ENCODE data around the gene RASGRP1. TPM values are rescaled to one million over a fixed set of nuclear protein-coding genes. Genes with fewer than 3 reads are reported as not detected.

Gene RASGRP1
- total RNA-seq, 2 donors from 2014 or later: 1.6 to 2.6 TPM

DNA sequence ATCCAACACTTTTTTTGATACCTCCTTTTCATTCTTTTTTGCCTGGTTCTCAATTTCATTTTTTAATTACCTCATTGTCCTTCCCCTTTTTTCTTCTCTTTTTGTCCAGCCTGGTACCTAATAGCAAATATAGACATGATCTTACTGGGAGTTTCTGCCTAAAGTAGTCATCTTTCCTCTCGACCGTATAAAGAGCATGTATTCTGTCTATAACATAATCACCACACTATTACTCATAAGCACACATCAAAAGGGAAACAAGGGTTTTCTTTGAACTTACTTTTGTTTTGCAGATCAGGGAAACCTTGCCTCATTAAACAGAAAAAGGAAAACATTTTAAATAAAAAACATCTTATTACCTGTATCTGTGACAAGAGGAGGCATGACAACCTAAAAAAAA, 77.7 kb downstream of the RASGRP1 start:
- peaks cover 9 to 23% of the 10 kb centered on the region in 2 donors for H3K4me1 ChIP-seq (ENCODE audit: control insufficient read depth in 1 of 2, low read depth in 2 of 2)
- no peaks in the 10 kb centered on the region for H3K9me3 ChIP-seq
- no peak overlapping the region for H3K27ac ChIP-seq
- H3K4me3 ChIP-seq: no peak overlapping the region
- ATAC-seq (ENCODE audit: insufficient number of reproducible peaks, low FRiP score, low read depth) (no peak), DNase-seq (ENCODE audit: low spot score) (no peak)
- TF ChIP-seq, protein P1, sequence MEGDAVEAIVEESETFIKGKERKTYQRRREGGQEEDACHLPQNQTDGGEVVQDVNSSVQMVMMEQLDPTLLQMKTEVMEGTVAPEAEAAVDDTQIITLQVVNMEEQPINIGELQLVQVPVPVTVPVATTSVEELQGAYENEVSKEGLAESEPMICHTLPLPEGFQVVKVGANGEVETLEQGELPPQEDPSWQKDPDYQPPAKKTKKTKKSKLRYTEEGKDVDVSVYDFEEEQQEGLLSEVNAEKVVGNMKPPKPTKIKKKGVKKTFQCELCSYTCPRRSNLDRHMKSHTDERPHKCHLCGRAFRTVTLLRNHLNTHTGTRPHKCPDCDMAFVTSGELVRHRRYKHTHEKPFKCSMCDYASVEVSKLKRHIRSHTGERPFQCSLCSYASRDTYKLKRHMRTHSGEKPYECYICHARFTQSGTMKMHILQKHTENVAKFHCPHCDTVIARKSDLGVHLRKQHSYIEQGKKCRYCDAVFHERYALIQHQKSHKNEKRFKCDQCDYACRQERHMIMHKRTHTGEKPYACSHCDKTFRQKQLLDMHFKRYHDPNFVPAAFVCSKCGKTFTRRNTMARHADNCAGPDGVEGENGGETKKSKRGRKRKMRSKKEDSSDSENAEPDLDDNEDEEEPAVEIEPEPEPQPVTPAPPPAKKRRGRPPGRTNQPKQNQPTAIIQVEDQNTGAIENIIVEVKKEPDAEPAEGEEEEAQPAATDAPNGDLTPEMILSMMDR (IDR thresholded peaks at IDR 0.05): no peak
- H3K27me3 ChIP-seq (replicated peaks; ENCODE audit: insufficient read depth): no peaks in the 10 kb centered on the region
- H3K36me3 ChIP-seq: no peaks in the 10 kb centered on the region

DNA sequence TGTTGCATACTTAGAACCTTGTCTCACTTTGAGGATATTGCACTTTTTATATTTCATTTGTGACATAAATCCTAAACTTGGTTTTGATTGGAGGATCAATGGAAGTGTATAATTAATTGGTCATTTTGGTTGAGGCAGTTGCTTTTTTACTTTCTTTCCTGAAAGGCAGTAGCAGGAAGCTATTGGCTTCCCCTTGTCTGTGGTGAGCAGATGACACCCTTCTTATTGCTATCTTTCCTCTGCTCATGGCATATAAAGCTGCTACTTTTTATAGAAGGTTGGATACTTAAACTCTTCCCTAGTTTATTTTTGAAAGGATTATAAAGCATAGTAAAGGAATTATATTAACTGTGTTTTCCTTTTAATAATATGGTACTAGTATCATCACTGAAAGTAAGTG, 82.0 kb downstream of the RASGRP1 start:
- DNase-seq (ENCODE audit: low spot score) (no peak), ATAC-seq (ENCODE audit: insufficient number of reproducible peaks, low FRiP score, low read depth) (no peak)
- TF ChIP-seq, protein P1 (IDR thresholded peaks at IDR 0.05): no peak
- H3K9me3 ChIP-seq: no peaks in the 10 kb centered on the region
- no peaks in the 10 kb centered on the region for H3K36me3 ChIP-seq
- H3K27ac ChIP-seq: no peak overlapping the region
- H3K4me3 ChIP-seq: no peak overlapping the region
- H3K27me3 ChIP-seq (replicated peaks; ENCODE audit: insufficient read depth): no peaks in the 10 kb centered on the region
- H3K4me1 ChIP-seq (ENCODE audit: control insufficient read depth in 1 of 2, low read depth in 2 of 2): peaks cover 0 to 3% of the 10 kb centered on the region in 2 donors

GRCh38 chr15:38481761-38482160, 82.9 kb downstream of the RASGRP1 start:
- no peaks in the 10 kb centered on the region for H3K36me3 ChIP-seq
- no peak overlapping the region for H3K4me3 ChIP-seq
- no peak for DNase-seq (ENCODE audit: low spot score)
- no peak overlapping the region for H3K27ac ChIP-seq
- ATAC-seq (ENCODE audit: insufficient number of reproducible peaks, low FRiP score, low read depth): no peak
- H3K4me1 ChIP-seq (ENCODE audit: control insufficient read depth in 1 of 2, low read depth in 2 of 2): peaks cover 0 to 3% of the 10 kb centered on the region in 2 donors
- no peaks in the 10 kb centered on the region for H3K27me3 ChIP-seq (replicated peaks; ENCODE audit: insufficient read depth)
- H3K9me3 ChIP-seq: no peaks in the 10 kb centered on the region
- TF ChIP-seq, protein P1 (IDR thresholded peaks at IDR 0.05): no peak

DNA sequence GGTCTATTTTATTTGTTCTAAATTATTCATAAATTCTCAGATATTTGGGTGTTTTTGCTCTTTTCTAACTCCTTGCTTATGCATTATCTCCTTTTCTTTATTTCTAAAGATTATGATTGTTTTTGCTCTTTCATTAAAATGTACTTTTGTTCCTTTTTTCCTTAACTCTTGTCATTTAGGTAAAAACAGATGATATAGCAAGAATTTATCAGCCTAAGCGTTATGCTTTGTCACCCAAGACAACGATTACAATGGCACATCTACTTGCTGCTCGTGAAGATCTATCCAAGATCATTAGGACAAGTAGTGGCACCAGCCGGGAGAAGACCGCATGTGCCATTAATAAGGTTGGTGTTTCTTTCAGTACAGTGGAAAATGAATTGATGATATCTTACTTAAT, 83.5 kb downstream of the RASGRP1 start:
- H3K27me3 ChIP-seq (replicated peaks; ENCODE audit: insufficient read depth): no peaks in the 10 kb centered on the region
- peaks cover 0 to 3% of the 10 kb centered on the region in 2 donors for H3K4me1 ChIP-seq (ENCODE audit: control insufficient read depth in 1 of 2, low read depth in 2 of 2)
- no peaks in the 10 kb centered on the region for H3K9me3 ChIP-seq
- H3K27ac ChIP-seq: no peak overlapping the region
- no peak for ATAC-seq (ENCODE audit: insufficient number of reproducible peaks, low FRiP score, low read depth)
- TF ChIP-seq, protein P1 (IDR thresholded peaks at IDR 0.05): no peak
- no peak overlapping the region for H3K4me3 ChIP-seq
- no peaks in the 10 kb centered on the region for H3K36me3 ChIP-seq
- no peak for DNase-seq (ENCODE audit: low spot score)

- H3K27ac ChIP-seq: no peak overlapping the region
- no peak overlapping the region for H3K4me3 ChIP-seq
- no peaks in the 10 kb centered on the region for H3K9me3 ChIP-seq
- DNase-seq (ENCODE audit: low spot score) (no peak), ATAC-seq (ENCODE audit: insufficient number of reproducible peaks, low FRiP score, low read depth) (no peak)
- peaks cover 5% of the 10 kb centered on the region for H3K36me3 ChIP-seq
- H3K4me1 ChIP-seq (ENCODE audit: control insufficient read depth in 1 of 2, low read depth in 2 of 2): peaks cover 0 to 3% of the 10 kb centered on the region in 2 donors
- no peaks in the 10 kb centered on the region for H3K27me3 ChIP-seq (replicated peaks; ENCODE audit: insufficient read depth)
- TF ChIP-seq, protein P1 (IDR thresholded peaks at IDR 0.05): no peak
Observed at GRCh38 chr15:38479756-38480155, 84.9 kb downstream of the RASGRP1 start.
